ENCODE results near the gene SLC4A2.
"Not testable (repeated sequence)": the region's sequence is repeated elsewhere in the genome, so short reads cannot be mapped to it uniquely, and the experiment has no call there.

The SLC4A2 gene

DNA sequence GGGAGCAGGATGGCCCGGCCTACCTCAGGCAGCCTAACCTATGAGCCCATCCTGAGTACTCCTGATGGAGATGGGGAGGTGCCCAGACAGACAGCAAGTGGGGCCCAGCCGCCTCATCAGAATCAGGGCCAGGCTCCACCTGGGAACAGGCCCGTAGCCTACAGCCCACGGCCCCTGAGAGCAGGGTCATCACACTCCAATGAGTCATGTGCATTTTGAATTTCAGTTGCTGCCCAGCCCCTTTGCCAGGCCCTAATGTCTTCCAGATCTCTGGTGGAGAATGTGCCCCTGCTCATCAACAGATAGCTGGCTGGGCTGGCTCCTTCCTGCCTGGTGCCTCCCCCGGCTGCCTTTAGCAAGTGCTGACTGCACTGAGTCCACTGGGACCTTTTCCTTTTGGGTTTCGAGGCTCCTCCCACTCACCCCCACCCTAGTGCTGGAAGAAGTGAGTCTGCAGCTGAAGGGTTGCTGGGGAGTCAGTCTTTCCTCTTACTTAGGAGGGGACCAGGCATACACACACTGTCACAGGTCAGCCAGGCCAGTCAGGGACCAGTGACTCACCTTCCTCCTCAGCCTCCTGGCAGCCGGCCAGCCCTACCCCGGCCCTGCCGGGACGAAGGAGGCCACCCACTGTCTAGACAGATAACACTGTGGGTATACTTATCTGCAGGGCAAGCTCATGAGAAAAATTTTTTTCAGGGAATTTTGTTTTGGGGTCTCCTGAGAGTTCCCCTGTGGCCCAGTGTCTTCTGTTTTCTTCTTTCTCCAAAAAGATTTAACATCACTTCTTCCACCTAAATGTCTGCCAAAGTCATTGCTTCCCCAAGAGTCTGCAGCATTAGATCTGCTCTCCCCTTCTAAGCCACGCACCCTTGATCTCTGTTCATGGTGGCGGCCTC, 20.2 kb upstream of the SLC4A2 start:
- peak; percentile 75 for DNase-seq
- in situ Hi-C loops (cut with MboI; ENCODE audit: low pct_unique_long_range_greater_than_20kb, low sequenced_read_pairs), result no loop called here

DNA sequence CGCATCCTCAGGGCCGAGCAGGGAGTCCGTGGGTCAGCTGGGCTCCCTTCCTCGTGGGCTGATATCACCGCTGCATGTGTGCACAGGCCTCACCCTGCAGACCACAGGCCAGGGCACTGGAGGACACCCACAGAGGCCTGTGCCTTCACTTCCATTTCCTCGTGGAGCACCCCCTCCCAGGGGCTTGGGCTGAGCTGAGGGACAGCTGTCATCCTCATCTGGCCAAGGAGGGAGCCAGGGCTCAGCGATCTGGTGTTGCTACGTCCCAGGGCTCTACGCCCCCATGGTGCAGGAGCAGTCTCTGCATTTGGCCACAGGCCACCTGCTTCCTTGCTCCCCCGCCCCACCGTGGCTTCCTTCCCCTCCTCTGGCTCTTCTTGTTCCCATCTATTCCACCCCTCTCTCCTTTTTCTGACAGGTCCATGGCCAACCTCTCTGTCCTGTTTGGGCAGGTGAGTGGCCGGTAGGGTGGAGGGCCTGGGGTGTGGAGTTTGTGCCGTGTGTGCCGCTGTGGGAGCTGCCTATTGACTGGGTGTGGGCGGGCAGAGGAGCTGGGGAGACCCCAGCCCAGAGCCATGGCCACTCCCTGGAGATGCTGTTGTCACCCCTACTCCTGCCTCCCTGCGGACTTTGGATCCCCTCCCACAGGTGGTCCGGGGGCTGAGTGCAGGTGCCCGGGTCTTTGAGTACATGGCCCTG, 19.4 kb upstream of the SLC4A2 start:
- DNase-seq, result no peak
- in situ Hi-C loops (cut with MboI; ENCODE audit: low pct_unique_long_range_greater_than_20kb, low sequenced_read_pairs), result no loop called here

DNA sequence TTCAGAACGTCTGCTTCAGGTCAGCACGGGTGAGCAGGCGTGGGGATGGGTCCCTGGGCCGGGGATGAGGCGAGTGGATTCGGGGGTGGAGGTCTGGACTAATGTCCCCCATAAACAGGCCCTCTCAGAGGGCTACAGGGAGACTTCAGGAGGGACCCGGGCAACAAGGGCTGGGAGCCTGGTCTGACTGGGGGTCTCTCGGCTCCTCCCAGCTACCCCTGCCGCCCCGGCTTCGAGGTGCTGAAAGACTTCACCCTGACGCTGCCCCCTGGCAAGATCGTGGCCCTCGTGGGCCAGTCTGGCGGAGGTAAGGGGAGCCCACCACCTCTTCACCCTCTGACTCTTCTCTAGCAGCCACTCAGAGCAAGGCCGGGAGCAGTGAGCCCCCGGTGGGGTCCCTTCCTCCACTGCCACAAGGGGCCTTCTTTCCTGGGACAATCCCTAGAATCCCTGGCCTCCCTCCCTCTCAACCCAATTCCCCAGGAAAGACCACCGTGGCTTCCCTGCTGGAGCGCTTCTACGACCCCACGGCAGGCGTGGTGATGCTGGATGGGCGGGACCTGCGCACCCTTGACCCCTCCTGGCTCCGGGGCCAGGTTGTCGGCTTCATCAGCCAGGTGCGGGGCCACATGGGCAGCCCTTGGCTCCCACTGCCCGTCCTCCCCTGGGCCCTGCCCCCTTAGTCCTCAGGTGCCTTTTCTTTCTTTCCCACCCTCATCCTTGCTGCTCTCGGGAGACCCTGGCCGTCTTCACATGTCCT, 18.6 kb upstream of the SLC4A2 start:
- no peak for DNase-seq
- in situ Hi-C loops (cut with MboI; ENCODE audit: low pct_unique_long_range_greater_than_20kb, low sequenced_read_pairs), result no loop called here

DNA sequence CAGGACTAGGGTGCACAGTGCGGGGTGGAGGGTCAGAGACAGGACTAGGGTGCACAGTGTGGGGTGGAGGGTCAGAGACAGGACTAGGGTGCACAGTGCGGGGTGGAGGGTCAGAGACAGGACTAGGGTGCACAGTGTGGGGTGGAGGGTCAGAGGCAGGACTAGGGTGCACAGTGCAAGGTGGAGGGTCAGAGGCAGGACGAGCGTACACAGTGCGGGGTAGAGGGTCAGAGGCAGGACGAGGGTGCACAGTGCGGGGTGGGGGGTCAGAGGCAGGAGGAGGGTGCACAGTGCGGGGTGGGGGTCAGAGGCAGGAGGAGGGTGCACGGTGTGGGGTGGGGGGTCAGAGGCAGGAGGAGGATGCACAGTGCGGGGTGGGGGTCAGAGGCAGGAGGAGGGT, 15.9 kb upstream of the SLC4A2 start:
- in situ Hi-C loops (cut with MboI; ENCODE audit: low pct_unique_long_range_greater_than_20kb, low sequenced_read_pairs); DNase-seq: not testable (repeated sequence)

DNA sequence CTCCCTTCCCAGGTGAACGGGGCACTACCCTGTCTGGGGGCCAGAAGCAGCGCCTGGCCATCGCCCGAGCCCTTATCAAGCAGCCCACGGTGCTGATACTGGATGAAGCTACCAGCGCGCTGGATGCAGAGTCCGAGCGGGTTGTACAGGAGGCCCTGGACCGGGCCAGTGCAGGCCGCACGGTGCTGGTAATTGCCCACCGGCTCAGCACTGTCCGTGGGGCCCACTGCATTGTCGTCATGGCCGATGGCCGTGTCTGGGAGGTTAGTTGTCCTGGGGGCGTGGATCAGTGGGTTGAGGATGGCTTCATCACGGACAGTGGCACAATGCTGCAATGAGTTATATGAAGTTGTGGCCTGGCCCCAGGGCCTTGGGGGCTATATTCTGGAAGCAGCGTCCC, 15.4 kb upstream of the SLC4A2 start:
- in situ Hi-C loops (cut with MboI; ENCODE audit: low pct_unique_long_range_greater_than_20kb, low sequenced_read_pairs), result no loop called here
- no peak for DNase-seq

DNA sequence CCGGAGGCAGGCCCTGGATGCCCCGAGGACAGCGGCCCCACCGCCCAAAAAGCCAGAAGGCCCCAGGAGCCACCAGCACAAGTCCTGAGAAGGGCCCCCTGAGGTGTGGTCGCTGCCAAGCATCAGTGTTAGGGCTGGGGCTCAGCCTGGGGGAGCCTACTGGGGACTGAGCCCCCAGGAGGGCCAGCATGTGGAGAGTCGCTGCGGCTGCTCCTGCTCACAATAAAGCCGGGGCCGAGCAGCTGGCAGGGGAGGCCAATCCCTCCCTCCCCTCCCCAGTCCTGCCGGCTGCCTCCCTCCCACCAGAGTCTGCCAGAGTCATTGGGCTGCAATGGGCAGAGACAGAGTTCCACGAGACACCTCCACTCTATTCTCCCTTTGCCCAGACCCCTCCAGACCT, 14.1 kb upstream of the SLC4A2 start:
- in situ Hi-C loops (cut with MboI; ENCODE audit: low pct_unique_long_range_greater_than_20kb, low sequenced_read_pairs), result no loop called here
- DNase-seq, result no peak

DNA sequence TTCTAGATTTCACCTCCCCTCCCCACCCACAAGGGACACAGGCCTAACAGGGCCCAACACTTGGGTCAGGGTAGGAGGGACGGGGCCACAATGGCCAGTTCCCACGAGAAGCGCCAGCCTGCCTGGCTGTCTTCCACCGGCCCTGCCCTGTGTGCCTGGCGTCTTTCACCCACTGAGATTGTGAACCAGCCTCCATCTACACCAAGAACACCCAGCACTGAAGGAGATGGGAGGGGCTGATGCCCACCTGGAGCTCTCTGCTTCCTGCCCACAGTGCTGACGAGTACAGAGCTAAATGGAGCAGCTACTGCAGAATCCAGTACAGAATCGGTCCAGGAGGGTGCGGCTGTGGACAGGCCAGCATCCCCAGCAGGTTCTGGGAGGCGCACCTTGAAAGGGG, 13.4 kb upstream of the SLC4A2 start:
- no peak for DNase-seq
- in situ Hi-C loops (cut with MboI; ENCODE audit: low pct_unique_long_range_greater_than_20kb, low sequenced_read_pairs), result no loop called here

DNA sequence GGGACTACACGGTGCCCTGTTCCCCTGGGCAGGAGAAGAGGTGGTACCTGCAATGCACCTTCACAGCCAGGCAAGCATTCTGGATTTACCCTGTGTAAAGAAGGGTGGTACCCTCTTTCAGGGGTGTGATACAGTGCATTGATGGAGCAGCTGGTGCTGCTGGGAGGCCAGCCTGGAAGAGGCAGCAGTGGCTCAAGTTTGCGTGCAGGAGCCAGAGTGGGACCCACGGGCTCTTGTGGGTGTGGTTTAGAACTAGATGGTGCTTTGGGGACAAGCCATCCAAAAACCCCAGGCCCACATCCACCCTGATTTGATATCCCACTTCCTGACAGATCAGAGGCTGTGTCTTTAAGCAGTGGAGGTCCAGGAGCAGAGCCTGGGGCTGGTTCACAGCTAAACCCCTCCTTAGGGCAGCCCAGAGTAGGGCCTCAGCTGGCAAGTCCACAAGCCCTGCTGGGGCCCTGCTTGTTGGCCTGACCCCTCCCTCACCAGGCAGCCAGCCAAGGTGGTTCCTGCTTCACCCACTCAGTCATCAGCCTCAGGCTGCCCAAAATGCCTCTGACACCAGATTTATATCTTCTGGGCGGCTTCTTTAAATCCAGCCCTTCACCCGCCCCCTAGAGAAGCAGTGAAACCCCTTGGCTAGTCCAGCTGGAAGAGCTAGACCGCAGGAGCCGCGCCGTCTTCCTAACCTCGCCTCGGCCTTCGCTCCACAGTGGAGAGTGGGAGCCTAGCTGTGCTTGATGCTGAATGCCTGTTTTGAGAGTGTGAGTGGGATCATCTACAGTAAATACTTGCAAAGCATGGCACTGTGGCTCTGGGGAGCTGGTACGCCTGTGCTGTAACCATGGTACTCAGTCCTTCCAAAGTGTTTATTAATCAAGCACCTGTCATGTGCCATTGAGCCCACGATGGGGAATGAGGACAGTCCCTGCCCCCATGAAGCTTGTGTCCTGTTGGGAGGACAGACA, 12.5 kb upstream of the SLC4A2 start:
- in situ Hi-C loops (cut with MboI; ENCODE audit: low pct_unique_long_range_greater_than_20kb, low sequenced_read_pairs), result no loop called here
- no peak for DNase-seq

DNA sequence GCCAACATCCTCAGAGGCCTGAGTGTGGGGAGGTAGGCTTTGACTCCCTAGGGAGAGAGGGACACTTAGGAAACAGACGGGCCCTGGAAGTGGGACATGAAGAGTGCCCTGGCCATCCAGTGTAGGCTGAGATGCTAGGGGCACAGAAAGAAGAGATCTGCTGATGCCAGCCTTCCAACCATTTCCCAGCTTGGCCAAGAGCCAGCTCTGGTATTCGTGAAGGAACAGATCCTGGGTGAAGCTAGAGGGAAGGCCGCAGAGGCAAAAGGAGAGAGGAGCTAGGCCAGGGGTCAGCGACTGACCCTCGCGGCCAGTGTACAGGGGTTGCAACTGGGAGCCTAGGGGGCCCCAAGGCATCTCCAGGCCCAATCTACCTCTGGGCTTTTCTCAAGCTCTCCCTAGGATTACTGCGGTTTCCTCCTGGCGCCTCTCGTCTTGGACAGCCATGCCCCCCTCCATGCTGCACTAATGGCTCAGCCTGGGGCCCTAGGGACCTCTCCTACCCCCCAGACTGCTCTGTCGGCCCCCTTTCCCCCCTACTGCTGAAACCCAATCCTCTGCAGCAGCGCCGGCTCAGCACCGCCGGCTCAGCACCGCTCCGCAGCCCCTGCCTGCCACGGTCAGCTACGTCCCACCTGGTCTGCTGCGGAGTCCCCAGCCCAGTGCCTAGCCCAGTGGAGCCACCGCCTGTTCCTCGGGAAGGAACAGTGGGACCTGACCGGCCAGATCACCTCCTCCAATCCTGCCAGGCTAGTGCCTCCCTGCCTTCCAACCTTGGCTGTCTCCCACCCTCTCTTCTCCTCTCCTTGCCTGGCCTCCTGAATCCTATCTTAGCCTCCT, 11.2 kb upstream of the SLC4A2 start, which contains the start of gene ASIC3:
ASIC3 (plus strand) TSS at position 556 of the 840 bp plus-strand sequence. CDS start 355 bp downstream, outside the sequence.
- no peak for DNase-seq
- in situ Hi-C loops (cut with MboI; ENCODE audit: low pct_unique_long_range_greater_than_20kb, low sequenced_read_pairs), result no loop called here

DNA sequence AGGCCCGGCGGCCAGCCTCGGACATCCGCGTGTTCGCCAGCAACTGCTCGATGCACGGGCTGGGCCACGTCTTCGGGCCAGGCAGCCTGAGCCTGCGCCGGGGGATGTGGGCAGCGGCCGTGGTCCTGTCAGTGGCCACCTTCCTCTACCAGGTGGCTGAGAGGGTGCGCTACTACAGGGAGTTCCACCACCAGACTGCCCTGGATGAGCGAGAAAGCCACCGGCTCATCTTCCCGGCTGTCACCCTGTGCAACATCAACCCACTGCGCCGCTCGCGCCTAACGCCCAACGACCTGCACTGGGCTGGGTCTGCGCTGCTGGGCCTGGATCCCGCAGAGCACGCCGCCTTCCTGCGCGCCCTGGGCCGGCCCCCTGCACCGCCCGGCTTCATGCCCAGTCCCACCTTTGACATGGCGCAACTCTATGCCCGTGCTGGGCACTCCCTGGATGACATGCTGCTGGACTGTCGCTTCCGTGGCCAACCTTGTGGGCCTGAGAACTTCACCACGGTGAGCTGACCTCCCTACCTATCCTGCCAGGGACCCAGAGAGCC, 10.4 kb upstream of the SLC4A2 start:
- in situ Hi-C loops (cut with MboI; ENCODE audit: low pct_unique_long_range_greater_than_20kb, low sequenced_read_pairs), result no loop called here
- no peak for DNase-seq

DNA sequence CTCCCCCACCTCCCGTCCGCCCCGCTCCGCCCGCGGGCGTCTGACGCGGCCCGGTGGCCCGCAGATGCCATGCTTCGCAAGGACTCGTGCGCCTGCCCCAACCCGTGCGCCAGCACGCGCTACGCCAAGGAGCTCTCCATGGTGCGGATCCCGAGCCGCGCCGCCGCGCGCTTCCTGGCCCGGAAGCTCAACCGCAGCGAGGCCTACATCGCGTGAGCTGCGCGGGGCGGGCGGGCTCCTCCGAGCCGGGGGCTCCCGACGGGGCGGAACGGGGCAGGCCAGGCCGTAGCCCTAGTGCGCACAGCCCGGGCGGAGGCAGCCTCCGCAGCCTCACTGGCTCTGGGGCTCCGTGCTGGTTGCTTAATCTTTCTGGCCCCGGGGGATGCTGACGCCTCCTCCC, 8.3 kb upstream of the SLC4A2 start:
- in situ Hi-C loops (cut with MboI; ENCODE audit: low pct_unique_long_range_greater_than_20kb, low sequenced_read_pairs), result no loop called here

DNA sequence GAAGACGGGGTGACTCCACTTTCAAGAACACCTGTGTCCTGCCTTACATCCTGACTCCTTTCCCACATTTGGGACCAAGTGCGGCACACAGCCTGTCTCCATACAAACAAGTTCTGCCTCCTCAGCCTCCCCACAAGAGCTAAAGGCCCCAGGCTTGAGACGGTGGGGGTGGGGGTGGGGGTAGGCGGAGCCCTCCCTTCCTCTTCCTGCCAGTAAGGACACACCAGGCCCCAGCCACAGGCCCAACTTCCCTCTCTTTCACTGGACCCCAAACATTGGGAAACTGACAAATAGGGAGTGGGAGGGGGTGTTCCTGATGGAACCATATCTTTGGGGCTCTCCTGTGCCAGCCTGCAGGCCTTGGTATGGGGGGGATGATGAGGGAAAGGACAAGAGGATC, 6.3 kb upstream of the SLC4A2 start:
- in situ Hi-C loops (cut with MboI; ENCODE audit: low pct_unique_long_range_greater_than_20kb, low sequenced_read_pairs), result no loop called here
- peak; percentile 66 for DNase-seq

More for the DNA sequence above, 8.3 kb upstream of the SLC4A2 start:
- no peak for DNase-seq

DNA sequence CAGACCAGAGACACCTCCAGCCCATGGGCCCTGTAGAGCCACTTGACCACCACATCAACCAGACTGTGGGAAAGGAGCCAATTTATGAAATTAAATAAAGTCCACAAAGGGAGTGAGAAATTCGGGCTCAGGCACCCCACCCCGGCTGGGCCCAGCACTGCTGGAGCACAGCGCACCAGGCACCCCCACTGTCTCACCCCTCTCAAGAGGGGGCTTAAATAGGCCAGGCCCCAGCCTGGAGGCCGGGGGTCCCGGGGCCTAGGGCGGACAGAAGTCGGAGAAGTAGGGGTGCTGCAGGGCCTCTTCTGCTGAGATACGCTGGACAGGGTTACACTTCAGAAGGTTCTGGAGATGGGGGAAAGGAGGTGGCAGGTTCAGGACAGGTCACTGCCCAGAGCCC, 5.6 kb upstream of the SLC4A2 start:
- no peak for DNase-seq
- in situ Hi-C loops (cut with MboI; ENCODE audit: low pct_unique_long_range_greater_than_20kb, low sequenced_read_pairs), result no loop called here

DNA sequence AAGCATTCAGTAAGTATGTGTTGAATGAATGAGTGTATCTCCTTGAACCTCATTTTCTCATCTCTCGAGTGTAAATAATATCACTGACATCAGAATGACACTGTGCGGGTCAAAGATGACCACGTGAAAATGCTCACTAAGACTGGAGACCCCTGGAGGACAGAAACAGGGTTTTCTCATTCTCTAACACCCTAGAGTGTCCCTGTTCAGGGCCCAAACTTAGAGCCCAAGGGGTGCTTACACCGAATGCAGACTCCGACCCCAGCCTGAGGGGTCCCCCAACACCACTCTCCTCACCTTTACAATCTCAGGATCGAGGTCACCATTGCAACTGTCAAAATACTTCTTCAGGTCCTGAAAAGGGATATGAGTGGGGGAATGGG, 3.1 kb upstream of the SLC4A2 start:
- no peak for DNase-seq
- in situ Hi-C loops (cut with MboI; ENCODE audit: low pct_unique_long_range_greater_than_20kb, low sequenced_read_pairs), result no loop called here

DNA sequence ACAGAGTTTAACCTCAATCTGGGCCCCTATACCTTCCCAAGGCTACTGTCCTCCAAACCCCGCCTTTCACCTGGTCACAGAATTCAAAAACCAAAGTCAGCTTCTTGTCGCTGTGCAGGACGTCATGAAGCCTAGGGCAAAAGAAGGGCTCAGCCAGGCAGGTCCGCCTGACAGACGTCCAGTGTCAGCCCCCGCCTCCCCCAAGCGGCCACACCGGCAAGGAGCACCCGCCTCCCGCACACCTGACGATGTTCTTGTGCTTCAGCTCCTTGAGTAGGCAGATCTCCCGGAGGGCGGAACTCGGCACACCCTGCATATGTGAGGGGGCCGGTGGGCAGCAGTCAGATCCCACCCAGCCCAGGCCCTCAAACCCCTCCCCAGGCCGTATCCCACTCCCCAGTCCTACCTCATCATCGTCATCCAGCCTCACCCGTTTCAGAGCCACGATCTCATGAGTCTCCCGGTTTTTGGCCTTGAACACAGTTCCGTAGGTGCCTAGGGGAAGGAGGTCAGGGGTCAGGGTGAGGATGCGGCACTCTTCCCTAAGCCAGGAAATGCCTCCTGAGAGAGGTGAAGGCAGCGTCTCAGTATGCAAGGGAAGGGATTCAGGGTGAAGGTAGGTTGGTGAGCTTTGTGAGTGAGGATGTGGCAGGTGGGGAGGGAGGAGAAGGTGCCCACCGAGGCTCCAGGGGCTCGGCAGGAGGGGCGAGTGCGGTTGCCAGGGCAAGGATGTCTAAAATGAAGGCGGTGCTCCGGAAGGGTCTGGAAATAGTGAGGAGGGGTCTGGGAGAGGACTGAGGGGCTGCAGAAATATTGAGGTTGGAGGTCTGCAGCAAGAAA, 2.5 kb upstream of the SLC4A2 start:
- in situ Hi-C loops (cut with MboI; ENCODE audit: low pct_unique_long_range_greater_than_20kb, low sequenced_read_pairs), result no loop called here

DNA sequence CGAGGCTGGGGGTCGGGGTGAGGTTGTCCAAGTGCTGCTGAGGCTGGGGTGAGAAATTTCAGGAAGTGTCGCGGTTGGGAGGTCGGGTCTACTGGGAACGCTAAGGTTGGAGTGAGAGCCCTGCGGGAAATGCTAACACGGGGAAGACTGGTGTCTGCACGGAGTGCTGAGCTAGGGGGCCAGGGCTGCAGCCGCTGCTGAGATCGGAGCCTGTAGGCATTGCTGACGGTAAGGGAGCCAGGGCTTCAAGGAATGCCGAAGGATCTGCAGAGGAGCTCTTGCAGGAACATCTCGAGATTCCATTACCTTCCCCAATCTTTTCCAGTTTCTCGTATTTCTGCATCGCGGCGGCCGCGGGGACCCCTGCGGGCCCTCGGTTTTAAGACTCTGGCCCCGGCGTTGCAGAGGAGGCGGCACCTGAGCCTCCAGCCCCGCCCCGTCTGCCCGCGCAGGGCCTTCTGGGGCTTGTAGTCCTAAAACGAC, 1.8 kb upstream of the SLC4A2 start, which contains the start of gene CDK5:
CDK5 (minus strand) TSS at position 392 of the 483 bp plus-strand sequence; CDS start at position 343, 49 bp downstream.
- in situ Hi-C loops (cut with MboI; ENCODE audit: low pct_unique_long_range_greater_than_20kb, low sequenced_read_pairs), result no loop called here
- no peak for DNase-seq

More for the DNA sequence above, 2.5 kb upstream of the SLC4A2 start:
- no peak for DNase-seq
